Body of pancreas (tissue), 4 donors: Measurements from ENCODE around the gene ZCCHC4. TPM values are rescaled to one million over a fixed set of nuclear protein-coding genes. Genes with fewer than 3 reads are reported as not detected.

ENCODE experiments used
- ATAC-seq: fragments of 150-250 bp; one replicate; pipeline ENCODE4 v1.9.1; 2016
- DNase-seq, 4 donors: peaks; one replicate each; pipeline ENCODE4 v3.0.0-alpha.2; 2019
- H3K27ac ChIP-seq, 4 donors: fragments of 200-600 bp; sonication (generic); 1 replicate in 3 of 4; 2 replicates in 1 of 4; pipeline versions ENCODE4 v1.5.1 to v1.6.1; 2016 to 2019; ENCODE audit warnings: mild to moderate bottlenecking in 1 of 4, mixed read lengths in 1 of 4, moderate library complexity in 1 of 4
- H3K27me3 ChIP-seq, 2 donors: fragments of 200-600 bp; sonication (generic); one replicate each; pipeline ENCODE4 v1.6.0; 2016; ENCODE audit warnings: mild to moderate bottlenecking in 1 of 2
- H3K36me3 ChIP-seq, 2 donors: fragments of 200-600 bp; sonication (generic); replicated peaks in 1 of 2; 2 replicates each; pipeline ENCODE4 v1.5.1; 2016; ENCODE audit warnings: low read depth in 2 of 2; ENCODE audit not compliant: insufficient read depth in 1 of 2
- H3K4me1 ChIP-seq: fragments of 200-600 bp; sonication (generic); one replicate; pipeline ENCODE4 v1.6.0; 2016
- H3K4me3 ChIP-seq, 2 donors: fragments of 200-600 bp; sonication (generic); 1 replicate in 1 of 2; 2 replicates in 1 of 2; pipeline ENCODE4 v1.5.1; 2016 to 2019
- H3K9me3 ChIP-seq, 3 donors: fragments of 200-600 bp; sonication (generic); 1 replicate in 2 of 3; 2 replicates in 1 of 3; pipeline ENCODE4 v1.5.1; 2016
- POLR2A ChIP-seq, 3 donors: fragments of 450-650 bp; IDR thresholded peaks; one replicate each; pipeline ENCODE4 v1.6.1; 2016; ENCODE audit warnings: antibody characterized with exemption in 3 of 3, mild to moderate bottlenecking in 2 of 3
- WGBS, 2 donors: methylation state at CpG; one replicate each; pipeline ENCODE4 v1.1.5; 2017; 5-methylcytosine and 5-hydroxymethylcytosine counted together
- intact Hi-C: fragments of 100-400 bp; cut with DNase I; formaldehyde crosslinking; loops from one replicate; pipeline ENCODE4 v1.15.1; 2023
- total RNA-seq, 2 donors: library from RNA; depleted of rRNA; stranded (reverse); fragments of >200 nt; gene quantifications; one replicate each; pipeline ENCODE4 v1.1.0, GENCODE V29; 2016
- TF ChIP-seq, protein P1 (sequence below), 7 experiments: fragments of 450-650 bp in 4 of 7; fragments of 200-600 bp in 3 of 7; sonication (generic) in 3 of 7; IDR thresholded peaks; one replicate each; pipeline ENCODE4 v1.5.1; 2016 to 2019; ENCODE audit warnings: antibody characterized with exemption in 7 of 7

Gene ZCCHC4
- total RNA-seq, 2 donors from 2014 or later: 5.2 to 9.2 TPM

DNA sequence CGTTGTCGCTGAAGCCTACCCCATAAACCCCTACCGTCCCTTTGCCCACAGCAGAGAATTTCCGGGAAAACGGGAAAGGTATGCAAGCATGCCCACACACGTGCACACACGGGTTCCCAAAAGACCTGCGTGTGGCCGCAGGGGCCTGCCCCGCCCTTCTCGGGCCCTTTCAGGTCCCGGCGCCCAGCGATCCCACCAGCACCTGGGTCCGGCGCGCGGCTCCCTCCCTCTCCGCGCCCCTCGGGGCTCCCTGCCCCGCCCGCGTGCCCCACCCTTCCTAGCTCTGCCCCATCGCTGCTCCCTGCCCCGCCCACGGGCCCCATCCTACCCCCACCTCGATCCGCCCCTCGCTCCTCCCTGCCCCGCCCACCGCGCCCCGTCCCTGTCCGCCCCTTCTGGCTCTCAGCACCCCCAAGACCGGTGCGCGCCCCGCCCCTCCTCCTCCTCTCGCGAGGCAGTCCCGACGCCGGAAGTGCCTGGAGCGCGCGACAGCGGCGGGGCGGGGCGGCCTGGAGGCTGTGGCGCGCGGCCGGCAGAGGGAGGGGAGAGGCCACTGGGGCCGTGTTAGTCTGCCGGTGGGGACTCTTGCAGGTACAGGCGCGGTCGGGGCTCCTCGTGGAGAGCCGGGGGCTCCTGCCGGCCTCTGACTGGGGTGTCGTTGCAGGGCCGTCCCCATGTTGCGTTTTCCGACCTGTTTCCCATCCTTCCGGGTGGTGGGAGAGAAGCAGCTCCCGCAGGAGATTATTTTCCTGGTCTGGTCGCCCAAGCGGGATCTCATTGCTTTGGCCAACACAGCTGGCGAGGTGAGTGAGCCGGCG is 64.4 kb downstream of the ZCCHC4 start, which contains the start of gene ANAPC4:
ANAPC4 (plus strand) TSS at position 510 of the 818 bp plus-strand sequence; CDS start at position 675, 165 bp downstream.
- Histone ChIP-seq H3K36me3 (peaks cover 0 to 2% of the 10 kb centered on the region in 2 donors), H3K4me3 (peak within 1 kb of the TSS; percentile 83 to 90), H3K9me3 (no peaks in the 10 kb centered on the region), H3K4me1 (peaks cover 41% of the 10 kb centered on the region), H3K27me3 (no peaks in the 10 kb centered on the region), H3K27ac (peak within 1 kb of the TSS; percentile 65 to 79 (median 74))
- TF ChIP-seq, protein P1, sequence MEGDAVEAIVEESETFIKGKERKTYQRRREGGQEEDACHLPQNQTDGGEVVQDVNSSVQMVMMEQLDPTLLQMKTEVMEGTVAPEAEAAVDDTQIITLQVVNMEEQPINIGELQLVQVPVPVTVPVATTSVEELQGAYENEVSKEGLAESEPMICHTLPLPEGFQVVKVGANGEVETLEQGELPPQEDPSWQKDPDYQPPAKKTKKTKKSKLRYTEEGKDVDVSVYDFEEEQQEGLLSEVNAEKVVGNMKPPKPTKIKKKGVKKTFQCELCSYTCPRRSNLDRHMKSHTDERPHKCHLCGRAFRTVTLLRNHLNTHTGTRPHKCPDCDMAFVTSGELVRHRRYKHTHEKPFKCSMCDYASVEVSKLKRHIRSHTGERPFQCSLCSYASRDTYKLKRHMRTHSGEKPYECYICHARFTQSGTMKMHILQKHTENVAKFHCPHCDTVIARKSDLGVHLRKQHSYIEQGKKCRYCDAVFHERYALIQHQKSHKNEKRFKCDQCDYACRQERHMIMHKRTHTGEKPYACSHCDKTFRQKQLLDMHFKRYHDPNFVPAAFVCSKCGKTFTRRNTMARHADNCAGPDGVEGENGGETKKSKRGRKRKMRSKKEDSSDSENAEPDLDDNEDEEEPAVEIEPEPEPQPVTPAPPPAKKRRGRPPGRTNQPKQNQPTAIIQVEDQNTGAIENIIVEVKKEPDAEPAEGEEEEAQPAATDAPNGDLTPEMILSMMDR (IDR thresholded peaks at IDR 0.05): peak in 4 of 7 experiments; percentile 22 to 49 (median 31)
- TF ChIP-seq POLR2A (IDR thresholded peaks at IDR 0.05): peak; percentile 65 to 83 (median 82)
- 0% methylated on average over 22 to 56 of the region's 74 CpGs for WGBS, 2 donors
- intact Hi-C loops: no loop called here
- ATAC-seq: peak; percentile 98
- DNase-seq: peak; percentile 96 to 98 (median 96)

- H3K27me3 ChIP-seq: no peaks in the 10 kb centered on the region
- peak overlapping the region; percentile 83 to 90 for H3K4me3 ChIP-seq
- DNase-seq (no peak), ATAC-seq (no peak)
- peaks cover 0 to 2% of the 10 kb centered on the region in 2 donors for H3K36me3 ChIP-seq
- intact Hi-C loops: no loop called here
- H3K9me3 ChIP-seq: no peaks in the 10 kb centered on the region
- H3K27ac ChIP-seq: peak overlapping the region; percentile 65 to 79 (median 74)
- peaks cover 36% of the 10 kb centered on the region for H3K4me1 ChIP-seq
- WGBS, 2 donors: 11% methylated on average over 18 of the region's 18 CpGs
- TF ChIP-seq, protein P1 (IDR thresholded peaks at IDR 0.05): no peak
- no peak for TF ChIP-seq POLR2A (IDR thresholded peaks at IDR 0.05)
Observed at GRCh38 chr4:25377572-25378436, 65.2 kb downstream of the ZCCHC4 start.

GRCh38 chr4:25378437-25378743 is 65.8 kb downstream of the ZCCHC4 start:
- ATAC-seq (no peak), DNase-seq (no peak)
- no peak overlapping the region for H3K27ac ChIP-seq
- H3K36me3 ChIP-seq: peaks cover 0 to 2% of the 10 kb centered on the region in 2 donors
- TF ChIP-seq, protein P1 (IDR thresholded peaks at IDR 0.05): no peak
- 91 to 96% methylated on average over 6 of the region's 6 CpGs for WGBS, 2 donors
- no peaks in the 10 kb centered on the region for H3K27me3 ChIP-seq
- intact Hi-C loops: no loop called here
- no peak overlapping the region for H3K4me3 ChIP-seq
- no peaks in the 10 kb centered on the region for H3K9me3 ChIP-seq
- peaks cover 30% of the 10 kb centered on the region for H3K4me1 ChIP-seq

DNA sequence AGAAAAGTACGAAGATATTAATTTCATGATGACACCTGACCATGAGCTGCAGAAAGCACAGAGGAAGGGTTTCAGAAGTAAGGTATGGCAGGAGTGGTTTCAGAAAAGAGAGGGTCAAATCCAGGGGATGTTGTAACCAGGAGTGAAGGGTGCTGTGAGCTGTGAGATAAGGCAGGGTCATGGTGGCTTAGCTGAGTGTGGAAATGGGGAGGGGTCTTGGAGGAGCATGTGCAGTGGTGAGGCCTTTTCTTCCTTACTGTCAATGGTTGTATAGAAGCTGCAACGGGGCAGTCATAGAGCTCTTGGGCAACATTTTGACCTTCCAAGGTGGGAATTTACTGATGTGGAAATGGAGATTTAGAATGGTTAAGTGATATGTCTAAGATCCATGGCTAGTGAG is 67.0 kb downstream of the ZCCHC4 start:
- peaks cover 3 to 5% of the 10 kb centered on the region in 2 donors for H3K36me3 ChIP-seq
- intact Hi-C loops: no loop called here
- ATAC-seq (no peak), DNase-seq (no peak)
- H3K4me3 ChIP-seq: no peak overlapping the region
- H3K9me3 ChIP-seq: no peaks in the 10 kb centered on the region
- peaks cover 24% of the 10 kb centered on the region for H3K4me1 ChIP-seq
- TF ChIP-seq POLR2A (IDR thresholded peaks at IDR 0.05): no peak
- TF ChIP-seq, protein P1 (IDR thresholded peaks at IDR 0.05): no peak
- H3K27me3 ChIP-seq: no peaks in the 10 kb centered on the region
- 79 to 85% methylated on average over 2 of the region's 2 CpGs for WGBS, 2 donors
- no peak overlapping the region for H3K27ac ChIP-seq
